Activated effector memory CD4-positive, alpha-beta T cell treated with Interleukin-2 at 50 U/mL for 16 hours (primary cell): ENCODE data around the gene APOBR.
"Not testable (repeated sequence)": the region's sequence is repeated elsewhere in the genome, so short reads cannot be mapped to it uniquely, and the experiment has no call there.

Source experiments
- DNase-seq: peaks from one replicate; pipeline ENCODE4 v3.0.0-alpha.2; 2020

APOBR gene

DNA sequence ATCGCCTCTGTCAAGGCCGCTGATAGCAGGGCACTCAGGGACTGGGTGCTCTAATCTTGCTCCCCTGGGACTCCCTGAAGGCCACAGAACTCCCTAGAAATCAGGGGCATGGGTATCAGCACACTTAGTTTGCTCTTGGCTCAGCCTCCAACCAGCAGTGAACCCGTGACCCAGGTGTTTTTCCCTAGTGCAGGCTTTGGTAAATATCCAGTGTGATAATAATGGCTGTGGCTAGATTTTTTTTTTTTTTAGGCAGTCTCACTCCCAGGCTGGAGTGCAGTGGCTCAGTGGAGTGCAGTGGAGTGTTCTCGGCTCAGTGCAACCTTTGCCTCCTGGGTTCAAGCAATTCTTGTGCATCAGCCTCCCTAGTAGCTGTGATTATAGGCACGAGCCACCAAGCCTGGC, 34.0 kb downstream of the APOBR start:
- DNase-seq = no peak

DNA sequence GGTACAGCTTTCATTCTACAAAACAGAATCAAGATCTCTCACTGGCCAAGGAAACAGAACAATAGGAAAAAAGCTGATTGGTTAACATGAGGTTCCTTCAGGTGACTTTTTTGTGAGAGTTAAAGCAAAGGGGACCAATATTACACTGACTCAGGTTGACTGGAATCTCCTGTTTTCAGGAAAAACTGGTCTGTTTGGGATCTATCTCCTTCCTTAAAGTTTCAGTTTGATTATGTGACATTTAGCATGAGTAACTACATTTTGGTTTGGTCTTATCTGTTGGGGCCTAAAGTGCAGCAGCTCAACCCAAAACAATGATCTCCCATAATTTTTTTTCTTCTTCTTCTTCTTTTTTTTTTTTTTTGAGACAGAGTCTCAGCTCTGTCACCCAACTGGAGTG, 34.7 kb downstream of the APOBR start:
- DNase-seq = no peak

GRCh38 chr16:28531777-28532744, 37.6 kb downstream of the APOBR start:
- DNase-seq = no peak

- no peak for DNase-seq
Measured at GRCh38 chr16:28532940-28533647, 38.7 kb downstream of the APOBR start.

DNA sequence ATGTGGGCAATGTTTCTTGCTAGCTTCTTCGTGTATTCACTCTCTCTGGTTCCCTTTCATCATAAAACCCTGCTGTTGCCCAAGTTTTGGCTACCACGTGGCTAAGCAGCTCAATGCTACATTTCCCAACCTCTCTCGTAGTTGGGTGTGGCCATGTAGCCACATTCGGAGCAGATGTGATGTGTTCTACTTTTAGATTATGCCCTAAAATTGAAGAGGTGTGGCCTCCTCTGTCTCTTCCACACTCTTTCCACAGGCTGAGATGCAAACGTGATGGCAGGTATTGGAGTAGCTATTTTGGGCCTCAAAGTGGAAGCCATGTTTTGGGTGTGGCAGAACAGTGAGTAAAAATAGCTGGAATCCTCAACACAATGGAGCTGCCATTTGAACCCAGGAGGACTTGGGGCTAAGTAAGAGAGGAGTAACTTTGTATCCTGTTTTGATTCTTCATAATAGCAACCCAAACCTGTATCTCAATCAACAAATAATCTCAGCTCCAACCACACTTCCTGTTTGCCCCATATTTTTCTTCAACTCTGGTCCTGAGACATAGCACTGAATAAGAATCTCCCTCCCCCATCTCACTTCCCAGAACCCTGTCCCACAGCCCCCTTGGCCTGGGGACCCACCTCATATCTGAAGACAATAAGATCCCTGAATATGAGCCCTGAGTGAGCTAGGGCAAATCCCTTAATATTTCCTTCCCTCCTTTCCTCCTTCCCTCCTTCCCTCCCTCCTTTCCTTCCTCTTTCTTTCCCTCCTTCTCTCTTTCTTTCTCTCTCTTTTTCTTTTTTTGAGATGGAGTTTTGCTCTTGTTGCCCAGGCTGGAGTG, 40.3 kb downstream of the APOBR start:
- DNase-seq = no peak

- no peak for DNase-seq
Measured at GRCh38 chr16:28537076-28537475, 42.6 kb downstream of the APOBR start.

DNA sequence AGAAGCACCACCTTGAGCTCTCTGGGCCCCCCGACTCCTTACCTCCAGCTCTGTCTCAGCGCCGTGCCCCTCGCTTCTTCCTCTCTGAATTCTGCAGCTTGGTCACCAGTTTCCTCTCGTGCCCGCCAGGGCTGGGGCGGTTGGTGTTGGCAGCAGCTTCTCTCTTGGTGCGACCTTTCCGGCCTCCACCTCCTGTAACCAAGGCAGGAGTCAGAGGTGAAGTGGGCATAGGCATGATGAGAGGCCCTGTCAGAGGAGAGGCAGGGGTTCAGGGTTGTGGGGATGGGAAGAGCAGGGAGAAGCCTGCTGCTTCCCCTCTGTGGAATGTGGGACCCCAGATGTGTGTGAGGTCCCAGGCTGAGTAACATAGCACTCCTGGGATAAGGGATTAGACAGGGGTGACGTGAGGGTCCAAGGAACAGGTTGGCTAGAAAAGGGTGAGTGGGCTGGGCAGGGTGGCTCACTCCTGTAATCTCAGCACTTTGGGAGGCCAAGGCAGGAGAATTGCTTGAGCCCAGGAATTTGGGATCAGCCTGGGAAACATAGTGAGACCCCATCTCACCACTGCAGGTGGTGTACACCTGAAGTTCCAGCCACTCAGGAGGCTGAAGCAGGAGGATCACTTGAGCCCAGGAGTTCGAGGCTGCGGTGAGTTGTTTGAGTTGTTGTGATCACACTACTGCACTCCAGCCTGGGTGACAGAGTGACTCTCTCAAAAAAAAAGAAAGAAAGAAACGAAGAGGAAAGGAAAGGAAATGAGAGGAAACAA, 43.7 kb downstream of the APOBR start:
- no peak for DNase-seq

DNA sequence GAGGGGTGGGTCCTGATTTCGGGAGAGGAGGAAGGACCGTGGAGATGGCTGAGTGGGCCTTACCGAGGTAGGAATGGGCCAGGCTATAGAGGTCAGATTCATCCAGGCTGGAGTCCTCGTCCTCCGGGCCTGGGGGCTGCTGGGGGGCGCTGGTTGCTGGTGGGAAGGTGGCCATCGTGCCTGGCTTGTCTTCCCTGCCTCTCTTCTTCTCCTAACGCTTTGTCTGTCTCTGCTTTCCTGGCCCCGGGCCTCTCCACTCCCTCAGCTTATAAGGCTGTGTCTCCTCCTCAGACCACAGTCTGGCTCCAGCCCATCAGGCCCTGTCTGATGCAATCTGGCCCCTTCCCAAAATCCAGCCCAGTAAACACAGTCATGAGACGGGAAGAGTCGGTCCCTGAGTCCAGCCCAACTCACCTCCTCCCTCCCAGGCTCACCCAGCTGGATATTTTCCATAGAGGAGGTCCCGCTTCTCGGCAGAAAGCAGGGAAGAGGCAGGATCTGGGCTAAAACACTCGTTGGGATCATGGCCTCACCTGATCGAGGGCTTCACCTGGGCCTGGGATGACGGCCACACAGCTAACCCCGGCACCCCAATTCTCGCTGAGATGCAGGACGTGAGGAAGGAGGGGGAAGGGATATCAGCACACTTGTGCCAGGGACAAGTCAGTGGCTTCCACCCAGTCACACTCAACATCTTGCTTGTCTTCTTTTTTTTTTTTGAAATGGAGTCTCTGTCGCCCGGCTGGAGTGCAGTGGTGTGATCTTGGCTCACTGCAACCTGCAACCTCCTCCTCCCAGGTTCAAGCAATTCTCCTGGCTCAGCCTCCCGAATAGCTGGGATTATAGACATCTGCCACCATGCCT, 44.5 kb downstream of the APOBR start, which contains the start of gene NUPR1:
TSS of gene NUPR1 (minus strand) at position 242 of the 864 bp plus-strand sequence. CDS start at position 175, 67 bp downstream.
- no peak for DNase-seq

DNA sequence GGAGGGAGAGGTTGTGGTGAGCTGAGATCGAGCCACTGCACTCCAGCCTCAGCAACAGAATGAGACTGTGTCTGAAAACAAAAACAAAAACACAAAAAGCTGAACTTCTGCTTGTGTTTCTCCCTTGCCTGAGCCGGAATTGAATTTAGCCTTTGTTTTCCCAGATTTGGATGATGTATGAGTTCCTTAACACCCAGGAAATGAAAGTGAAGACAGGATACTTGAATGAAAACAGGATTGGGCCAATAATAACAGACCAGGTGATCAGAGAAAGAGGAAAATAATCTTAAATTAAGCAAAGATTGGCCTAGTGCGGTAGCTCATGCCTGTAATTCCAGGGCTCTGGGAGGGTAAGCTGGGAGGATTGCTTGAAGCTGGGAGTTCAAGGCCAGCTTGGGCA, 45.9 kb downstream of the APOBR start:
- no peak for DNase-seq

- no peak for DNase-seq
Measured at GRCh38 chr16:28542646-28543045, 48.2 kb downstream of the APOBR start.

GRCh38 chr16:28543072-28543471, 48.6 kb downstream of the APOBR start:
- DNase-seq = no peak

DNA sequence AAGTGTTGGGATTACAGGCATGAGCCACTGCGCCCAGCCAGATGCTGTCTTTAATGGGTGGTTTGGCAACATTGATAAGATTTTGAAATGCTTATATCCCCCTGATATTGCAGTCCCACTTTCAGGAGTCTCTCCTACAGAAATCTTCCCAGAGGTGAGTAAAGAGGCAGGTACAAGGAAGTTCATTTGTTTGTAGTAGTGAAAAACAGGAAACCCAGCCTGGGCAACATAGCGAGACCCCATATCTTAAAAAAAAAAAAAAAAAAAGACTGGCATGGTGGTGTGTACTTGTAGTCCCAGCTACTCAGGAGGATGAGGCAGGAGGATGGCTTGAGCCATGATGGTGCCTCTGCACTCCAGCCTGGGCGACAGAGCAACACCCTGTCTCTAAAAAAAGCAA, 50.6 kb downstream of the APOBR start:
- no peak for DNase-seq

GRCh38 chr16:28545964-28546363, 51.5 kb downstream of the APOBR start:
- DNase-seq = not testable (repeated sequence)

- no peak for DNase-seq
Measured at GRCh38 chr16:28546626-28547025, 52.2 kb downstream of the APOBR start.

DNA sequence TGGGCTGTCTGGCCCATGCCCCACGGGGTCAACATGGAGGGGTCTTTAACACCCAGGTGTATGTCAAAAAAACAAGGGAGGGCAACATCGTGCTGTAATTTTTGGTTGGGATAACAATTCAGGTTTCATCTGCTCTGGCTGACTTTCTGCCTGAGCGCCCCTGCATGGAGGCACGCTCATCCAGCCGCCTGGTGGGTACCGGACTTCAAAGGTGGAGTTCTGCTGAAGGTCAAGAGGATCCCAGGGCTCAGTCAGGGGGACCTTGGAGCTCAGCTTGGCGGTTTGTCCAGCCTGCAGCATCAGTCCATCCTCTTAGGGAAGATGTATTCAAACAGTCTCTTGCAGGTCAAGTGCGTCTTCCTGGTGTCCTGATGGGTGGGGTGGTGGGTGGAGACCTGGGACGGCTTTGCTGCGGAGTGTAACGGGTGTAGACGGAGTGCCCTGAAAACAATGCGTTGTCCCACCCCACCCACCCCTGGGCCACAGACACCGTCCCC, 53.9 kb downstream of the APOBR start:
- DNase-seq = no peak
